Spinal cord (tissue), 10 donors: ENCODE data around the gene BCDIN3D. TPM values are rescaled to one million over a fixed set of nuclear protein-coding genes. Genes with fewer than 3 reads are reported as not detected.
"Not testable (repeated sequence)": the region's sequence is repeated elsewhere in the genome, so short reads cannot be mapped to it uniquely, and the experiment has no call there.

Source experiments
- DNase-seq, 6 donors: peaks; one replicate each; pipeline versions ENCODE4 v3.0.0 to v3.0.0-alpha.2; 2013 to 2015; ENCODE audit warnings: low spot score in 6 of 6, low read depth in 4 of 6
- H3K27ac ChIP-seq: one replicate; pipeline ENCODE4 v1.5.1; 2013; ENCODE audit warnings: low read depth, low read length, control low read depth
- H3K27me3 ChIP-seq: one replicate; pipeline ENCODE4 v1.6.1; 2013; ENCODE audit warnings: low read length; ENCODE audit not compliant: control insufficient read depth, insufficient read depth
- H3K36me3 ChIP-seq: one replicate; pipeline ENCODE4 v1.6.1; 2013; ENCODE audit warnings: low read length; ENCODE audit not compliant: control insufficient read depth, insufficient read depth
- H3K4me1 ChIP-seq: one replicate; pipeline ENCODE4 v1.6.1; 2013; ENCODE audit warnings: low read length; ENCODE audit not compliant: control insufficient read depth, insufficient read depth
- H3K4me3 ChIP-seq: one replicate; pipeline ENCODE4 v1.5.1; 2013; ENCODE audit warnings: low read depth, low read length, control low read depth
- H3K9me3 ChIP-seq: one replicate; pipeline ENCODE4 v1.6.1; 2013; ENCODE audit warnings: low read length; ENCODE audit not compliant: control insufficient read depth, insufficient read depth
- WGBS: methylation state at CpG from one replicate; pipeline ENCODE4 v1.1.5; 2013; ENCODE audit warnings: missing lambda C conversion rate; ENCODE audit not compliant: insufficient coverage; 5-methylcytosine and 5-hydroxymethylcytosine counted together
- polyA plus RNA-seq, 2 donors: library from polyadenylated mRNA; unstranded; fragments of 120-200 nt; gene quantifications; one replicate each; pipeline ENCODE4 v1.2.1, GENCODE V29; 2013; ENCODE audit not compliant: insufficient read length in 2 of 2
- total RNA-seq, 2 donors: library from RNA; depleted of rRNA in 1 of 2; stranded (reverse); fragments of 120-200 nt in 1 of 2; fragments of >200 nt in 1 of 2; gene quantifications; one replicate each; pipeline versions ENCODE4 v1.2.3 to v1.2.4, GENCODE V29; 2013 to 2014
- donor health status: healthy.

BCDIN3D gene
- total and polyA plus RNA-seq, 4 donors = 3.9 to 6.8 (median 6.7) TPM

GRCh38 chr12:49864798-49865090 lies 21.8 kb upstream of the BCDIN3D start:
- WGBS = 76% methylated on average over 2 of the region's 2 CpGs
- Histone ChIP-seq H3K9me3 (no peaks in the 10 kb centered on the region), H3K27ac (no peak overlapping the region), H3K27me3 (no peaks in the 10 kb centered on the region), H3K4me3 (no peak overlapping the region), H3K36me3 (peaks cover 7% of the 10 kb centered on the region), H3K4me1 (peaks cover 28% of the 10 kb centered on the region)
- no peak for DNase-seq

- peaks cover 3% of the 10 kb centered on the region for H3K36me3 ChIP-seq
- DNase-seq = peak in 1 of 6 donors; percentile 70
- WGBS = 68% methylated on average over 16 of the region's 17 CpGs
- peaks cover 23% of the 10 kb centered on the region for H3K4me1 ChIP-seq
- no peaks in the 10 kb centered on the region for H3K27me3 ChIP-seq
- no peak overlapping the region for H3K4me3 ChIP-seq
- no peaks in the 10 kb centered on the region for H3K9me3 ChIP-seq
- no peak overlapping the region for H3K27ac ChIP-seq
These were observed 21.3 kb upstream of the BCDIN3D start for GRCh38 chr12:49863946-49864797.

GRCh38 chr12:49860921-49861320 lies 18.0 kb upstream of the BCDIN3D start:
- not testable (repeated sequence) for H3K27ac ChIP-seq, H3K27me3 ChIP-seq, H3K4me1 ChIP-seq, H3K9me3 ChIP-seq, H3K4me3 ChIP-seq, DNase-seq, H3K36me3 ChIP-seq
- 100% methylated on average over 5 of the region's 31 CpGs for WGBS

- not testable (repeated sequence) for H3K4me3 ChIP-seq, H3K27me3 ChIP-seq, H3K4me1 ChIP-seq, H3K27ac ChIP-seq, DNase-seq, H3K9me3 ChIP-seq, H3K36me3 ChIP-seq
- WGBS = 90% methylated on average over 3 of the region's 4 CpGs
These were observed 13.0 kb upstream of the BCDIN3D start for GRCh38 chr12:49855890-49856289.

GRCh38 chr12:49854976-49855375 lies 12.1 kb upstream of the BCDIN3D start:
- H3K4me1 ChIP-seq = no peaks in the 10 kb centered on the region
- DNase-seq = no peak
- H3K36me3 ChIP-seq = no peaks in the 10 kb centered on the region
- no peaks in the 10 kb centered on the region for H3K9me3 ChIP-seq
- 93% methylated on average over 3 of the region's 4 CpGs for WGBS
- H3K27ac ChIP-seq = no peak overlapping the region
- H3K4me3 ChIP-seq = no peak overlapping the region
- H3K27me3 ChIP-seq = peaks cover 3% of the 10 kb centered on the region

- Histone ChIP-seq H3K4me1 (no peaks in the 10 kb centered on the region), H3K9me3 (no peaks in the 10 kb centered on the region), H3K4me3 (no peak overlapping the region), H3K27ac (no peak overlapping the region), H3K36me3 (no peaks in the 10 kb centered on the region), H3K27me3 (peaks cover 9% of the 10 kb centered on the region)
- DNase-seq = no peak
- WGBS = 49% methylated on average over 2 of the region's 2 CpGs
These were observed 10.8 kb upstream of the BCDIN3D start for GRCh38 chr12:49853671-49854070.

- Histone ChIP-seq H3K4me3 (no peak overlapping the region), H3K9me3 (no peaks in the 10 kb centered on the region), H3K27me3 (peaks cover 10% of the 10 kb centered on the region), H3K4me1 (peaks cover 14% of the 10 kb centered on the region), H3K27ac (no peak overlapping the region), H3K36me3 (no peaks in the 10 kb centered on the region)
- no peak for DNase-seq
- no CpG with 5 or more reads among the region's 2 CpGs for WGBS
These were observed 4.3 kb upstream of the BCDIN3D start for GRCh38 chr12:49847161-49847560.

GRCh38 chr12:49846032-49846431 lies 3.1 kb upstream of the BCDIN3D start:
- Histone ChIP-seq H3K9me3 (no peaks in the 10 kb centered on the region), H3K36me3 (no peaks in the 10 kb centered on the region), H3K27ac (no peak overlapping the region), H3K4me3 (no peak overlapping the region), H3K27me3 (peaks cover 10% of the 10 kb centered on the region), H3K4me1 (peaks cover 21% of the 10 kb centered on the region)
- no CpG with 5 or more reads among the region's 2 CpGs for WGBS
- no peak for DNase-seq

GRCh38 chr12:49843876-49844437 lies 1.1 kb upstream of the BCDIN3D start:
- Histone ChIP-seq H3K36me3 (no peaks in the 10 kb centered on the region), H3K9me3 (no peaks in the 10 kb centered on the region), H3K4me3 (no peak overlapping the region), H3K27me3 (peaks cover 6% of the 10 kb centered on the region), H3K4me1 (peaks cover 21% of the 10 kb centered on the region), H3K27ac (no peak overlapping the region)
- 100% methylated on average over 3 of the region's 4 CpGs for WGBS
- no peak for DNase-seq

GRCh38 chr12:49843411-49843810 lies 505 bp upstream of the BCDIN3D start:
- 97% methylated on average over 4 of the region's 7 CpGs for WGBS
- Histone ChIP-seq H3K4me3 (peak overlapping the region; percentile 80), H3K36me3 (no peaks in the 10 kb centered on the region), H3K27me3 (peaks cover 3% of the 10 kb centered on the region), H3K27ac (peak overlapping the region; percentile 92), H3K4me1 (peaks cover 21% of the 10 kb centered on the region), H3K9me3 (no peaks in the 10 kb centered on the region)
- DNase-seq = no peak
